Measurements from ENCODE around the gene TMEM204. TPM values are rescaled to one million over a fixed set of nuclear protein-coding genes. Genes with fewer than 3 reads are reported as not detected.

TMEM204 gene
- polyA plus RNA-seq, 3 donors = 0.09 to 1.5 (median 1.3) TPM

DNA sequence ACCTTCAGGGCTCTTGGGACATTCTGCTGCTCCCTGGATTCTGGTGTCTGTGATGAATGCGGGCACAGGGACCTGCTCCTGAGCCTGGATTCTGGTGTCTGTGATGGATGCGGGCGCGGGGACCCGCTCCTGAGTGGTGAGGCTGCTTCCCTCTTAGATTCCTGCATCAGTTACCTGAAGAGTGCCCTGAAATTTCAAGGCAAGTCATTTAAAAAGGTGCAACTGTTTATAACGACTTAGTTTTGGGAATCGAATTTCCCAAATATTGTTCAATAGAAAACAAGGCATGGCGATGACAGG is 7.0 kb downstream of the TMEM204 start:
- no peaks in the 10 kb centered on the region for H3K36me3 ChIP-seq (replicated peaks in 1 of 2; ENCODE audit: control insufficient read depth in 1 of 2, insufficient read depth in 2 of 2, low read length in 2 of 2)
- Mint-ChIP-seq H3K9me3 (no peaks in the 10 kb centered on the region), H3K27ac (no peak overlapping the region), H3K36me3 (peaks cover 5 to 24% of the 10 kb centered on the region in 2 donors), H3K4me3 (no peak overlapping the region), H3K27me3 (ENCODE audit: low read depth in 3 of 3) (peaks cover 7 to 17% (median 12%) of the 10 kb centered on the region in 3 donors), H3K4me1 (peaks cover 42% of the 10 kb centered on the region)
- no peak overlapping the region for H3K27ac ChIP-seq (ENCODE audit: low read depth in 1 of 2, low read length in 2 of 2)
- TF ChIP-seq, protein P1, sequence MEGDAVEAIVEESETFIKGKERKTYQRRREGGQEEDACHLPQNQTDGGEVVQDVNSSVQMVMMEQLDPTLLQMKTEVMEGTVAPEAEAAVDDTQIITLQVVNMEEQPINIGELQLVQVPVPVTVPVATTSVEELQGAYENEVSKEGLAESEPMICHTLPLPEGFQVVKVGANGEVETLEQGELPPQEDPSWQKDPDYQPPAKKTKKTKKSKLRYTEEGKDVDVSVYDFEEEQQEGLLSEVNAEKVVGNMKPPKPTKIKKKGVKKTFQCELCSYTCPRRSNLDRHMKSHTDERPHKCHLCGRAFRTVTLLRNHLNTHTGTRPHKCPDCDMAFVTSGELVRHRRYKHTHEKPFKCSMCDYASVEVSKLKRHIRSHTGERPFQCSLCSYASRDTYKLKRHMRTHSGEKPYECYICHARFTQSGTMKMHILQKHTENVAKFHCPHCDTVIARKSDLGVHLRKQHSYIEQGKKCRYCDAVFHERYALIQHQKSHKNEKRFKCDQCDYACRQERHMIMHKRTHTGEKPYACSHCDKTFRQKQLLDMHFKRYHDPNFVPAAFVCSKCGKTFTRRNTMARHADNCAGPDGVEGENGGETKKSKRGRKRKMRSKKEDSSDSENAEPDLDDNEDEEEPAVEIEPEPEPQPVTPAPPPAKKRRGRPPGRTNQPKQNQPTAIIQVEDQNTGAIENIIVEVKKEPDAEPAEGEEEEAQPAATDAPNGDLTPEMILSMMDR (IDR thresholded peaks at IDR 0.05) = no peak
- WGBS (ENCODE audit: insufficient coverage) = 84% methylated on average over 8 of the region's 8 CpGs
- no peaks in the 10 kb centered on the region for H4K20me1 ChIP-seq (ENCODE audit: insufficient read depth, low read length)
- H3K4me3 ChIP-seq (replicated peaks in 1 of 3; ENCODE audit: low read depth in 2 of 3, low read length in 3 of 3) = no peak overlapping the region
- no peaks in the 10 kb centered on the region for H3K79me2 ChIP-seq (ENCODE audit: insufficient read depth, low read length)
- no peaks in the 10 kb centered on the region for H3K9me3 ChIP-seq (replicated peaks in 1 of 2; ENCODE audit: control insufficient read depth in 1 of 2, insufficient read depth in 1 of 2, low read length in 2 of 2)
- no peak overlapping the region for H3K9ac ChIP-seq (ENCODE audit: insufficient read depth, low read length, poor library complexity, severe bottlenecking)
- H2AFZ ChIP-seq (ENCODE audit: insufficient read depth, low read depth, low read length, poor library complexity, severe bottlenecking) = no peak overlapping the region
- intact Hi-C loops (cut with micrococcal nuclease) = loop anchor here in 1 of 2 donors (5.0 to 10.0 kb wide), 2 partner anchors 64 to 68 kb away; no protein-coding TSS in a partner anchor
- DNase-seq = no peak
- no peak overlapping the region for H3K4me2 ChIP-seq (replicated peaks; ENCODE audit: extremely low read depth, low read length, poor library complexity, severe bottlenecking)
- peaks cover 0 to 8% of the 10 kb centered on the region in 2 donors for H3K27me3 ChIP-seq (ENCODE audit: control insufficient read depth in 2 of 2, insufficient read depth in 2 of 2, low read length in 2 of 2)
- H3K4me1 ChIP-seq (ENCODE audit: control insufficient read depth in 1 of 2, insufficient read depth in 2 of 2, low read length in 2 of 2) = peaks cover 33 to 40% of the 10 kb centered on the region in 2 donors

DNA sequence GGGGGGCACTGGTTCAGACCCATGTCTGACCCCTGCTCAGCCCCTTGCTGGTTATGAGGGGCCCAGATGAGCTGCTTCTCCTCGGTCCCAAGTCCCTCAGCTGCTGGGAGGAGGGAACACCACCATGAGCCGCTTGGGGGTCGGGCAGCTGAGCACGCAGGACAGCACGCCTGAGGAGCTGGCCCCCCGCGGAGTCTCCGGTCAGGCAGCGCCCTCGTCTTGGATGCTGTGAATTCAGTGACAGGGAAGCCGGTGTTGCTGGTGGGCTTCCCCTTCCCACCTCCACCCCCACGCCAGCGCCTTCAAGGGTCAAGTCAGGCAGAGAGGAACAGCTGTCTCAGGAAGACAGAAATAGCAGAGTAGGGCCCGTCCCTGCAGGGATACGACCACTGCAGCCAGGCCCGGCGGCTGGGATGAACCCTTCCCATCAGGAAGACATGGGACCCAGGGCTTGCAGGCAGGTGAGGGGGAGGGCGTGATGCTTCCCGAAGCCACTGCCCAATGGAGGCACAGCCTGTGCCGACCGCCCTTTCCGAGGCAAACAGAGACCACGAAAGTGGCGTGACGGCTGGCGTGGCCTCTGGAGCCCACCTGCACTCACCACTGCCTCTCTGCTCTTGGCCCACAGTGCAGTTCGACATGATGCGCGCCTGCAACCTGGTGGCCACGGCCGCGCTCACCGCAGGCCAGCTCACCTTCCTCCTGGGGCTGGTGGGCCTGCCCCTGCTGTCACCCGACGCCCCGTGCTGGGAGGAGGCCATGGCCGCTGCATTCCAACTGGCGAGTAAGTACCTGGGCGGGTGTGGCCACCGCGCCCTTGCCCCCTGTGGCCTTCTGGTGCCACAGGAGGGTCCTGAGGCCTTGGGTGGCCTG is 8.1 kb downstream of the TMEM204 start:
- no peak overlapping the region for H3K4me2 ChIP-seq (replicated peaks; ENCODE audit: extremely low read depth, low read length, poor library complexity, severe bottlenecking)
- 92% methylated on average over 33 of the region's 41 CpGs for WGBS (ENCODE audit: insufficient coverage)
- Mint-ChIP-seq H3K4me3 (no peak overlapping the region), H3K9me3 (no peaks in the 10 kb centered on the region), H3K27ac (peak overlapping the region in 1 of 7 donors; percentile 68), H3K27me3 (ENCODE audit: low read depth in 3 of 3) (peaks cover 3 to 9% (median 7%) of the 10 kb centered on the region in 3 donors), H3K4me1 (peaks cover 47% of the 10 kb centered on the region), H3K36me3 (peaks cover 5 to 24% of the 10 kb centered on the region in 2 donors)
- no peaks in the 10 kb centered on the region for H3K9me3 ChIP-seq (replicated peaks in 1 of 2; ENCODE audit: control insufficient read depth in 1 of 2, insufficient read depth in 1 of 2, low read length in 2 of 2)
- H3K4me3 ChIP-seq (replicated peaks in 1 of 3; ENCODE audit: low read depth in 2 of 3, low read length in 3 of 3) = no peak overlapping the region
- H3K79me2 ChIP-seq (ENCODE audit: insufficient read depth, low read length) = no peaks in the 10 kb centered on the region
- DNase-seq = no peak
- no peak overlapping the region for H2AFZ ChIP-seq (ENCODE audit: insufficient read depth, low read depth, low read length, poor library complexity, severe bottlenecking)
- intact Hi-C loops (cut with micrococcal nuclease) = loop anchor here in 1 of 2 donors (5.0 to 10.0 kb wide), 2 partner anchors 63 to 69 kb away; no protein-coding TSS in a partner anchor
- H3K36me3 ChIP-seq (replicated peaks in 1 of 2; ENCODE audit: control insufficient read depth in 1 of 2, insufficient read depth in 2 of 2, low read length in 2 of 2) = no peaks in the 10 kb centered on the region
- no peak overlapping the region for H3K27ac ChIP-seq (ENCODE audit: low read depth in 1 of 2, low read length in 2 of 2)
- peaks cover 0 to 4% of the 10 kb centered on the region in 2 donors for H3K27me3 ChIP-seq (ENCODE audit: control insufficient read depth in 2 of 2, insufficient read depth in 2 of 2, low read length in 2 of 2)
- peaks cover 38 to 44% of the 10 kb centered on the region in 2 donors for H3K4me1 ChIP-seq (ENCODE audit: control insufficient read depth in 1 of 2, insufficient read depth in 2 of 2, low read length in 2 of 2)
- H3K9ac ChIP-seq (ENCODE audit: insufficient read depth, low read length, poor library complexity, severe bottlenecking) = no peak overlapping the region
- TF ChIP-seq, protein P1 (IDR thresholded peaks at IDR 0.05) = no peak
- H4K20me1 ChIP-seq (ENCODE audit: insufficient read depth, low read length) = no peaks in the 10 kb centered on the region

Measured in CD14-positive monocyte (primary cell).